Fibroblast of lung (primary cell): Measurements from ENCODE around the gene KRTAP22-1. TPM values are rescaled to one million over a fixed set of nuclear protein-coding genes. Genes with fewer than 3 reads are reported as not detected.

Source experiments
- DNase-seq, 2 donors: peaks; one replicate each; pipeline versions ENCODE4 v3.0.0 to v3.0.0-alpha.2; 2010; ENCODE audit warnings: low read depth in 2 of 2
- H2AFZ ChIP-seq: 2 replicates; pipeline ENCODE4 v1.5.1; 2012; ENCODE audit warnings: low read length, control low read depth, inconsistent platforms
- H3K27ac ChIP-seq: 2 replicates; pipeline ENCODE4 v1.5.1; 2011; ENCODE audit warnings: low read length, control low read depth; ENCODE audit not compliant: insufficient read depth
- H3K27me3 ChIP-seq: 2 replicates; pipeline ENCODE4 v1.5.1; 2011; ENCODE audit warnings: mild to moderate bottlenecking, low read length; ENCODE audit not compliant: control insufficient read depth, insufficient read depth
- H3K36me3 ChIP-seq: 2 replicates; pipeline ENCODE4 v1.5.1; 2011; ENCODE audit warnings: low read length; ENCODE audit not compliant: control insufficient read depth, insufficient read depth
- H3K4me1 ChIP-seq: 2 replicates; pipeline ENCODE4 v1.5.1; 2011; ENCODE audit warnings: low read length; ENCODE audit not compliant: control insufficient read depth, insufficient read depth; ENCODE audit errors: extremely low read depth
- H3K4me2 ChIP-seq: 2 replicates; pipeline ENCODE4 v1.5.1; 2011; ENCODE audit warnings: low read length, control low read depth; ENCODE audit not compliant: insufficient read depth; ENCODE audit errors: extremely low read depth
- H3K4me3 ChIP-seq, 4 experiments: fragments of 200-600 bp in 1 of 4; sonication (generic) in 1 of 4; replicated peaks in 1 of 4; 2 replicates each; pipeline ENCODE4 v1.5.1; 2011 to 2016; ENCODE audit warnings: low read length in 4 of 4, low read depth in 3 of 4, mild to moderate bottlenecking in 3 of 4, control low read depth in 2 of 4, inconsistent platforms in 1 of 4, mixed read lengths in 1 of 4; ENCODE audit not compliant: insufficient read depth in 1 of 4; ENCODE audit errors: control extremely low read depth in 1 of 4
- H3K79me2 ChIP-seq: 2 replicates; pipeline ENCODE4 v1.5.1; 2012; ENCODE audit warnings: mild to moderate bottlenecking, low read length, inconsistent platforms; ENCODE audit not compliant: control insufficient read depth, insufficient read depth
- H3K9ac ChIP-seq: 2 replicates; pipeline ENCODE4 v1.5.1; 2011; ENCODE audit warnings: mild to moderate bottlenecking, low read length, control low read depth; ENCODE audit not compliant: insufficient read depth
- H3K9me3 ChIP-seq: 2 replicates; pipeline ENCODE4 v1.5.1; 2012; ENCODE audit warnings: low read depth, low read length; ENCODE audit not compliant: control insufficient read depth, insufficient read depth
- H4K20me1 ChIP-seq: 2 replicates; pipeline ENCODE4 v1.5.1; 2011; ENCODE audit warnings: low read length; ENCODE audit not compliant: control insufficient read depth, insufficient read depth; ENCODE audit errors: extremely low read depth
- EZH2 ChIP-seq: IDR thresholded peaks from 2 replicates; pipeline ENCODE4 v1.5.1; 2012; ENCODE audit warnings: low read length, control low read depth, mild to moderate bottlenecking; ENCODE audit errors: missing control alignments
- polyA minus RNA-seq: library from RNA; depleted of rRNA, polyadenylated mRNA; stranded (reverse); fragments of >200 nt; gene quantifications from 2 replicates; pipeline ENCODE4 v1.2.3, GENCODE V29; 2011; ENCODE audit warnings: low replicate concordance
- polyA plus RNA-seq, 2 donors: library from polyadenylated mRNA; depleted of rRNA in 1 of 2; stranded (reverse) in 1 of 2; unstranded in 1 of 2; fragments of >200 nt; gene quantifications; 2 replicates each; pipeline ENCODE4 v1.2.1, GENCODE V29; 2011 to 2012; ENCODE audit warnings: missing spikeins in 1 of 2
- total RNA-seq: library from RNA; depleted of rRNA; stranded (reverse); fragments of >200 nt; gene quantifications from 2 replicates; pipeline ENCODE4 v1.2.1, GENCODE V29; 2014
- TF ChIP-seq, protein P1 (sequence below), 2 donors: IDR thresholded peaks in 1 of 2; conservative IDR thresholded peaks in 1 of 2; 1 replicate in 1 of 2; 2 replicates in 1 of 2; pipeline ENCODE4 v1.5.1; 2011 to 2012; ENCODE audit warnings: low read length in 2 of 2, control low read depth in 1 of 2, inconsistent platforms in 1 of 2, low read depth in 1 of 2, mild to moderate bottlenecking in 1 of 2

Gene KRTAP22-1
- total RNA-seq (not detected in 2 replicates), polyA plus RNA-seq (not detected in 2 replicates), polyA minus RNA-seq (not detected in 2 replicates)
- not detected in 2 replicates for polyA plus RNA-seq (2012)

- H4K20me1 ChIP-seq, result no peaks in the 10 kb centered on the region
Observed at GRCh38 chr21:30600787-30601186, at the start of gene KRTAP22-1. Gene KRTAP22-1 (plus strand): TSS chr21:30601087.

GRCh38 chr21:30552782-30553181 is 48.1 kb upstream of the KRTAP22-1 start:
- H3K4me3 ChIP-seq, result no peak overlapping the region
- H3K79me2 ChIP-seq, result no peaks in the 10 kb centered on the region
- H3K27me3 ChIP-seq, result no peaks in the 10 kb centered on the region
- DNase-seq, result no peak
- TF ChIP-seq, protein P1, sequence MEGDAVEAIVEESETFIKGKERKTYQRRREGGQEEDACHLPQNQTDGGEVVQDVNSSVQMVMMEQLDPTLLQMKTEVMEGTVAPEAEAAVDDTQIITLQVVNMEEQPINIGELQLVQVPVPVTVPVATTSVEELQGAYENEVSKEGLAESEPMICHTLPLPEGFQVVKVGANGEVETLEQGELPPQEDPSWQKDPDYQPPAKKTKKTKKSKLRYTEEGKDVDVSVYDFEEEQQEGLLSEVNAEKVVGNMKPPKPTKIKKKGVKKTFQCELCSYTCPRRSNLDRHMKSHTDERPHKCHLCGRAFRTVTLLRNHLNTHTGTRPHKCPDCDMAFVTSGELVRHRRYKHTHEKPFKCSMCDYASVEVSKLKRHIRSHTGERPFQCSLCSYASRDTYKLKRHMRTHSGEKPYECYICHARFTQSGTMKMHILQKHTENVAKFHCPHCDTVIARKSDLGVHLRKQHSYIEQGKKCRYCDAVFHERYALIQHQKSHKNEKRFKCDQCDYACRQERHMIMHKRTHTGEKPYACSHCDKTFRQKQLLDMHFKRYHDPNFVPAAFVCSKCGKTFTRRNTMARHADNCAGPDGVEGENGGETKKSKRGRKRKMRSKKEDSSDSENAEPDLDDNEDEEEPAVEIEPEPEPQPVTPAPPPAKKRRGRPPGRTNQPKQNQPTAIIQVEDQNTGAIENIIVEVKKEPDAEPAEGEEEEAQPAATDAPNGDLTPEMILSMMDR (conservative IDR thresholded peaks at IDR 0.05 in 1 of 2, IDR thresholded peaks at IDR 0.05 in 1 of 2; ENCODE audit: low read depth in 1 of 2, low read length in 2 of 2), result no peak
- no peak for TF ChIP-seq EZH2
- no peak overlapping the region for H3K27ac ChIP-seq
- no peaks in the 10 kb centered on the region for H3K4me1 ChIP-seq
- no peaks in the 10 kb centered on the region for H3K36me3 ChIP-seq
- H4K20me1 ChIP-seq, result no peaks in the 10 kb centered on the region
- H3K4me2 ChIP-seq, result no peak overlapping the region
- no peaks in the 10 kb centered on the region for H3K9me3 ChIP-seq
- no peak overlapping the region for H2AFZ ChIP-seq
- H3K9ac ChIP-seq, result no peak overlapping the region

More at GRCh38 chr21:30600787-30601186, at the start of gene KRTAP22-1:
- Histone ChIP-seq H3K36me3 (no peaks in the 10 kb centered on the region), H3K27ac (no peak within 1 kb of the TSS), H3K4me2 (no peak within 1 kb of the TSS), H3K9me3 (no peaks in the 10 kb centered on the region), H3K4me3 (no peak within 1 kb of the TSS), H3K27me3 (no peaks in the 10 kb centered on the region), H3K4me1 (no peaks in the 10 kb centered on the region), H2AFZ (no peak within 1 kb of the TSS), H3K9ac (no peak within 1 kb of the TSS), H3K79me2 (no peaks in the 10 kb centered on the region)
- DNase-seq, result no peak
- TF ChIP-seq EZH2, result no peak
- TF ChIP-seq, protein P1 (conservative IDR thresholded peaks at IDR 0.05 in 1 of 2, IDR thresholded peaks at IDR 0.05 in 1 of 2; ENCODE audit: low read depth in 1 of 2, low read length in 2 of 2), result no peak

- no peaks in the 10 kb centered on the region for H3K9me3 ChIP-seq
- TF ChIP-seq, protein P1 (conservative IDR thresholded peaks at IDR 0.05 in 1 of 2, IDR thresholded peaks at IDR 0.05 in 1 of 2; ENCODE audit: low read depth in 1 of 2, low read length in 2 of 2), result no peak
- TF ChIP-seq EZH2, result no peak
- H3K36me3 ChIP-seq, result no peaks in the 10 kb centered on the region
- H3K27me3 ChIP-seq, result no peaks in the 10 kb centered on the region
- H3K27ac ChIP-seq, result no peak overlapping the region
- H3K4me3 ChIP-seq, result no peak overlapping the region
- H4K20me1 ChIP-seq, result no peaks in the 10 kb centered on the region
- no peak overlapping the region for H3K4me2 ChIP-seq
- no peak overlapping the region for H2AFZ ChIP-seq
- H3K4me1 ChIP-seq, result no peaks in the 10 kb centered on the region
- H3K9ac ChIP-seq, result no peak overlapping the region
- DNase-seq, result no peak
- H3K79me2 ChIP-seq, result no peaks in the 10 kb centered on the region
Observed at GRCh38 chr21:30555095-30555494, 45.8 kb upstream of the KRTAP22-1 start.
